Activated CD8-positive, alpha-beta memory T cell treated with anti-CD3 and anti-CD28 coated beads, Interleukin-2, amount 50 U/mL, for 4 hours (primary cell): Measurements from ENCODE around the gene SPAG4.

Experiments used
- DNase-seq: peaks from one replicate; pipeline ENCODE4 v3.0.0-alpha.2; 2020

The SPAG4 gene, protein sequence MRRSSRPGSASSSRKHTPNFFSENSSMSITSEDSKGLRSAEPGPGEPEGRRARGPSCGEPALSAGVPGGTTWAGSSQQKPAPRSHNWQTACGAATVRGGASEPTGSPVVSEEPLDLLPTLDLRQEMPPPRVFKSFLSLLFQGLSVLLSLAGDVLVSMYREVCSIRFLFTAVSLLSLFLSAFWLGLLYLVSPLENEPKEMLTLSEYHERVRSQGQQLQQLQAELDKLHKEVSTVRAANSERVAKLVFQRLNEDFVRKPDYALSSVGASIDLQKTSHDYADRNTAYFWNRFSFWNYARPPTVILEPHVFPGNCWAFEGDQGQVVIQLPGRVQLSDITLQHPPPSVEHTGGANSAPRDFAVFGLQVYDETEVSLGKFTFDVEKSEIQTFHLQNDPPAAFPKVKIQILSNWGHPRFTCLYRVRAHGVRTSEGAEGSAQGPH

DNA sequence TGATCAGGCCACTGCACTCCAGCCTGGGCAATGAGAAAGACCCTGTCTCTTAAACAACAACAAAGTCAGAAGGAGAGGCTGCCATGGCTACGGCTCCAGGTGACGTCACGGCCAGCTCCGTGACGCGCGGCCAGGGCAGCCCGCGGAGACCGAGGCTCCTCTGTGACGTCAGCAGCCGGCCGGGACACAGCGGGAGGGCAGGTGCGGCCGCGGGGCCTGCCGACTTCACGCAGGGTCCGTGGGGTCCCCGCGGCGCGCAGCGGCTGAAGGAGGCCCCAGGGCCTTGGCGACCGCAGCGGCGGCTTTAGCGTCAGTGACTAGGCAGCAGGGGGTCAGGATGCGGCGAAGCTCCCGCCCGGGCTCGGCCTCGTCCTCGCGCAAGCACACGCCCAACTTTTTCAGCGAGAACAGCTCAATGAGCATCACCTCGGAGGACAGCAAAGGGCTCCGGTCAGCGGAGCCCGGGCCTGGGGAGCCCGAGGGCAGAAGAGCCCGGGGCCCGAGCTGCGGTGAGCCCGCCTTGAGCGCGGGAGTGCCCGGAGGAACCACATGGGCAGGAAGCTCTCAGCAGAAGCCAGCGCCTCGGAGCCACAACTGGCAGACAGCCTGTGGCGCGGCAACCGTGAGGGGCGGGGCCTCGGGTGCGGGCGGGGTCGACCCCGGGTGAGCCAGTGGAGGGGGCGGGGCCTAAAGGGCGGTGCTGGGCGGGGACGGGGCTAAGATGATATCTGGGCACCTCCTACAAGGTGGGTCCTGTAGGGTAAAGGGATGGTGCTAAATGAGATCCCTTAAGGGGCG, at the start of gene SPAG4:
TSS of gene SPAG4 (plus strand) at position 163 of the 798 bp plus-strand sequence. CDS start at position 338, 175 bp downstream.
- DNase-seq = peak; percentile 100

DNA sequence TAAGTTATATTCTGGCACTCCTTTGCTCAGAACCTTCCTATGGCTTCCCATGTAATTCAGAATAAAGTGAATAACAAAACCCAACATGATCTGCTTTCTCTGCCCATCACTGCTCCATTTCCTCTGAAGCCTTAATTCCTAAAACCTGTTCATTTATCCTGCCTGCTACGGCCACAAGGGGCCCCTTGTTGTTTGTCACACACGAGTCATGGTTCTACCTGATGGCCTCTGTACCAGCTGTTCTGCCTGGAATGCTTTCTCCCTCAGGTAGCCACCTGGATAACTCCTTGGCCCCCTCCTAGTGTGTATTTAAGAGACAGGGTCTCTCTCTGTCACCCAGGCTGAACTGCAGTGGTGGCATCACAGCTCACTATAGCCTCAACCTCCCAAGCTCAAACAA, 47.0 kb upstream of the SPAG4 start:
- DNase-seq = no peak

DNA sequence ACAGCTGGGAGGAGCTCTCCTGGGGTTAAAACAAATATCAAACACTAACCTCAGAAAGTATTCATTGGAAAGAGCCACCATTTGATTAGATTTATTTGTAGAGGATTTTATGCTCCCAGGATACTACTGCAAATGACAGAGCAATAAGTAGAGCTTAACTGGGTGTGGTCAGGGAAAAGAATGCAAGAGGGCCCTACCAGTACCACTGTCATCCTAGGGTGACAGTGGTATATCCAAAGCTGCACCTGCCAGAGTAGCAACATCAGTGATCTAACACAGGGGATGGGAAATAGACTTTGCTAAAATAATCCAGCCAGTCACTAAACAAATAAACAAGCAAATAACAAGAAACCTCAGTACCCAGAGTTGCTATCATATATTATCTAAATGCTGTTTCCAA, 44.1 kb upstream of the SPAG4 start:
- no peak for DNase-seq

DNA sequence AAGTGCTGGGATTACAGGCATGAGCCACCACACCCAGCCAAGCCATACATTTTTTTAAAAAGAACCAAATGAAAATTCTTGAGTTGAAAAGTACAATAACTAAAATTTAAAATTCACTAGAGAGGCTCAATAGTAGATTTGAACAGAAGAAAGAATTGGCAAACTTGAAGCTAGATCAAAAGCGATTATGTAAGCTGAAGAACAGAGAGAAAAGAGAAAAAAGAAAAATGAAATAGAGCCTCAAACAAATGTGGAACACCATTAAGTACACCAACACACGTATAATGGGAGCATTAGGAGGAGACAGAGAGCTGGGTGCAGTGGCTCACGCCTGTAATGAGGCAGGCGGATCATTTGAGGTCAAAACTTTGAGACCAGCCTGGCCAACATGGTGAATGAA, 42.8 kb upstream of the SPAG4 start:
- no peak for DNase-seq

DNA sequence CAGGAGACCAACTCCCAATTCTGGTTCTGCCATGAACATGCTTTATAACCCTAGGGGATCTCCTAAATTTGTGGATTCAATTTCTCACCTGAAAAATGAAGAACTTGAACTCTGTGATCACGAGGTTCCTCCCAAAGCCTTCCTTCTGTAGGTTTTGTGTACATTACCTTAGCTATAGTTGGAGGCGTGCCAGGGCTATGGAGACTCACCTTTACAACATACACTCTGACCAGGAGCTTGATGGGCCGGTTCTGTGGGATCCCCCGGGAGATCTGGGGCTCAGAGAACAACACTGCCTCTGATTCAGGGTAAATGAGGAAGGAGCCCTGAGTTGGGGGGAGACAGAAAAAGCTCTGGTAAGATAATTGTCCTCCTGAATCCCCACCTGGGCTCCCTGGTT, 39.7 kb upstream of the SPAG4 start:
- no peak for DNase-seq

DNA sequence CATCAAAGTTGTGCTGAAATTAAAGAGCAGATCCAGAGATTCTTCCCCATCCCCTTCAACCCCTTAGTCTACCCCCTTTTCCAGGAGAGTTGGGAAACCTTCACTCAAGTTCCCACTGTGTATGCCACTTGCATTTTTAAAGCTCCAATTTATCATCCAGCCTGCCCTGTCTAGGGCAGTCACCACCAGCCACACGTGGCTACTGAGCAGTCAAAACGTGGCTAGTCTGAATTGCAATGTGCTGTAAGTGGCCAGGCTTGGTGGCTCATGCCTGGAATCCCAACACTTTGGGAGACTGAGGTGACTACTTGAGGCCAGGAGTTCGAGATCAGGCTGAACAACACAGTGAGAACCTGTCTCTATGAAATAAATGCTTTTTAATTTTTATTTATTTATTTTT, 38.8 kb upstream of the SPAG4 start:
- no peak for DNase-seq

DNA sequence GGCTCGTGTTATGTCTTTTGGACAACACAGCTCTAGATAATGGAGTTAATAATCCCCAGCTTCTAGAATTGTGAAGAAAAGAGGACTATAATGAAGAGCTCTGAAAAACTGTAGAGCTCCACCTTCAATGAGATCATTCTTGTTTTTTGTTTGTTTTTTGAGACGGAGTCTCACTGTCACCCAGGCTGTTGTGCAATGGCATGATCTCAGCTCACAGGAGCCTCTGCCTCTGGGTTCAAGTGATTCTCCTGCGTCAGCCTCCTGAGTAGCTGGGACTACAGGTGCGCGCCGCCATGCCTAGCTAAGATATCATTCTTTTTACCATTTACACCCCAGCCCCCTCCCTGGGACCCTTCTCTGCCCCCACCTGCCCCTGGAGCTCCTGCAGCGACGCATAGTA, 37.2 kb upstream of the SPAG4 start:
- no peak for DNase-seq

DNA sequence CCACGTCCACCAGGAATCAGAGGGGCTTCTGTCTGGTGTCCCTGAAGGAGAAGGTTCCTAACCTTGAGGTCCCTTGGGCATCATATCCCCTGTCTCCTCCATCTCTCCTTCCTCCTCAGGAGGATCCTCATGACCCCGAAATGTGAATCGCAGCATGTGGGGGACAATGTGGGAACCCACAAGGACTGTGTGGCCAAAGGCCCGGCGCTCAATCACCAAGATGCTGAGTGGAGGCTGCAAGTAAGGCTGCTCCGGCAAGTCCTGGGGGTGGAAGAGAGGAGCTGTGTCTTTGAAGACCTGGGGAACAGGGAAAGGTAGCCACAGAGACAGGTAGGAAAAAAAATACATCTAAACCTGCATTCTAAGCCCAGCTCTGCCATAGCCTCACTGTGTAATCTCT, 36.4 kb upstream of the SPAG4 start:
- DNase-seq = no peak

DNA sequence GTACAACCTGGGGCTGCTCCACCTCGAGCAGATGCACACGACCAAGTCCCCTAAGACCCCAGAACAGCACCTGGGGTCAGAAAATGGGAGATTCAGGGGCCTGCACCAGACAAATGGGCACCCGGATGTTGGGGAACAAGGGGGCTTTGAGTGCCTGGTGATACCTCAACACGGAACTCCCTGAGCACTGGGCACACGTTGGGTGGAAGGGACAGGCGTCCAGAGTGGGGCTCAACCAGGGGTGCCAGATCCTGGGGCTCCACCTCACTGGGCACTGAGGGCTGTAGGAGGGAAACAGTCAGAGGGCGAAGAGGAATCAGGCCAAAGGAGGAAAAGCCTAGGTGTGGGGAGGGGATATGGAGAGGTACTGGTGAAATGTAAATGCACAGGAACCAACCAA, 33.5 kb upstream of the SPAG4 start:
- no peak for DNase-seq

DNA sequence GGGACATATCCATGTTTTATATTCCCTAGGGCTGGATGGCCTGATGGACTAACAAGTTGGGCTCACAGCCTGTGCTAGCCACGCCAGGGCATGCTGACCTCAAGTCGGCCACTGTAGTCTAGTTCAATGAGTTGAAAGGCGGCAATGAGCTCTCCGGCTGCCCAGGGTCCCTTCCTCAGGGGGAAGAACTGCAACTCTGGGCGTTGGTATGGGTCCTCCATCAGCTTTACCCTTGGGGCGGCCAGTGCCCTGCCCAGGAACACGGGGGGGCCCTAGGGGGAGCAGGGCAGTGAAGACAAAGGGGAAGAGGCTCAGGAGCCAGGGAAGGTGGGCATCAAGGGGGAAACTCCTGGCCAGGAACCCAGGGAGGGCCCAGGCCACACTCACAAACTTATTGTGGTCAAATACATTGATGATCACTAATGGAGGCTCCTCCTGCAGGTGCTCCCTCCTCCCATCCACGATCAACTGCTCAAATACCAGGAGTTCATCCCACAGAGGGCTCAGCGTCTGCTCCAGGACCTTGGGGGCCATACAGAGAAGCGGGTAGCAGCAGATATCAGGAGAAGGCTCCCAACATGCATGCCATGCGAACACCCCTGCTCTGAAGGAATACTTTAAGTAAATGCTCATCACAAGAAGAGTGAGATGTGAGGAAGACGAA, 32.8 kb upstream of the SPAG4 start:
- no peak for DNase-seq

DNA sequence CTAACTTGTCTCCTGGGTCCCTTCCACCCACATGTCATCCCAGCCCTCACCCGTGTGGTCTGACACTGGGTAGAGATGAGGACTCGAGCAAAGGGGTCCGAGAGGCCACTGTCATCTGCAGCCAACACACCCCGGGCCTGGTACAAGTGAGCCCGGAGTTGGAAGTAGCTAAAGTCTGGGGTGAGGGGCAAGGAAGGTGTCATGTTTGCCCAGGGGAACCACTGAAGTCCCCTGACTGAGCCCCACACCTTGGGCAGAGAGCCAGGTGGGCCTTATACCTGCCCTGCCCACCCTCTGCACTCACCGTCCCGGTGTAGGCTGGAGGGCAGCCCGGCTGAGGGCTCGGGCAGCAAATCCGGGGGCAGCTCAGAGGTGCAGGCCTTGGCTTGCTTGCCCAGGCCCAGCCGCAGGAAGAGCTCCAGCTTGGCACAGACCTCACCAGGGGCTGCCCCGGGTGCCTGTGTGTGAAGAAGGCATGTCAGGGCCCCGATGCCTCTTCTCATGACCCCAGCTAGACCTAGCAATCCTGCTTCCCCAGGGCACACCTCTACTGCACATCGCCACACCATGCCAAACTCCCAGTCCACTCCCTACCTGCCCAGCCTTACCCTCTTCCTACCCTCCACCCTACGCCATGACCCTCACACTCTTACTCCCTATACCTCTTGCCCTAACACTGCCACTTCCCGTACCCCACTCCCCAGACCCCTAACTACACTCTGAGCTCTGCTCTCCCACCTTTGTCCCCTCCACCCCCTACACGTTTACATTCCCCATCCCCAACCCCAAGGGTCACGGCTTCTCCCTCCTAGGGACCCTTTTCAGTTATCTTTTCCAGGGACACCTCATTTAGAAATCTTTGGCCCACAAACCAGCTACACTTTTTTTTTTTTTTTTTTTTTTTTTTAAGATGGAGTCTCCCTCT, 31.7 kb upstream of the SPAG4 start:
- DNase-seq = no peak

DNA sequence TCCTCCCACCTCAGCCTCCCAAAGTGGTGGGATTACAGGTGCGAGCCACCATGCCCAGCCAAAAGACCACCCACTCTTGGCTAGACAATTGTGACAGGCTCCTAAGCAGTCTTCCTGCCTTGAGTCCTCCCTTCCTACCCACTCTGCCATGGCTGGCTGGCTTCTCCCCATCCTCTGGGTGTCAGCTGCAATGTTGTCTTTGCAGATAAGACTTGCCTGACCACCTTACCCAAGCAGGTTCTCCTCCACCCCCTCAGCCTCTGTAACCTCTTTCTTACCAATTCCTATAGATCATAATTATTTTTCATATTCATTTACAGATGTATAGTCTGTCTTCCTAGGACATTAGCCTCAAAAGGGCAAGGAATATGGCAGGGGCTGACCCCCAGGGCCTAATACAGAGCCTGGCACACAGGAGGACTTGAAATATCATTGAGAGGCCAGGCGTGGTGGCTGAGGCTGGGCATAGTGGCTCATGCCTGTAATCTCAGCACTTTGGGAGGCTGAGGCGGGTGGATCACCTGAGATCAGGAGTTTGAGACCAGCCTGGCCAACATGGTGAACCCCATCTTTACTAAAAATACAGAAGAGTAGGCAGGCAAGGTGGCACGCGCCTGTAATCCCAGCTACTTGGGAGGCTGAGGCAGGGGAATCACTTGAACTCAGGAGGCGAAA, 28.7 kb upstream of the SPAG4 start:
- no peak for DNase-seq

DNA sequence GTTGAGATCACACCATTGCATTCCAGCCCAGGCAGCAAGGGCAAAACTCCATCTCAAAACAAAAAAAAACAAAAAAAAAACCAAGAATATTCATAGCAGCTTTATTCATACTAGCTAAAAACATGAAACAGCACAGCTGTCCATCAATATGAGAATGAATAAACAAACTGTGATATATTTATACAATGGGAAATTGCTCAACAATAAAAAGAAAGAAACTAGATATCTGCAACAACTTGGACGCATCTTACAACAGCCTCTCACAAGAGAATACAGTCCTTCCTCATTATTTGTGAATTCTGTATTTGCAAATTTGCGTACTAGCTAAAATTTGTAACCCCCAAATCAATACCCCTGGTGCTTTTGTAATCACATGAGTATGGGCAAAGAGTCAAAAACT, 28.2 kb upstream of the SPAG4 start:
- no peak for DNase-seq

DNA sequence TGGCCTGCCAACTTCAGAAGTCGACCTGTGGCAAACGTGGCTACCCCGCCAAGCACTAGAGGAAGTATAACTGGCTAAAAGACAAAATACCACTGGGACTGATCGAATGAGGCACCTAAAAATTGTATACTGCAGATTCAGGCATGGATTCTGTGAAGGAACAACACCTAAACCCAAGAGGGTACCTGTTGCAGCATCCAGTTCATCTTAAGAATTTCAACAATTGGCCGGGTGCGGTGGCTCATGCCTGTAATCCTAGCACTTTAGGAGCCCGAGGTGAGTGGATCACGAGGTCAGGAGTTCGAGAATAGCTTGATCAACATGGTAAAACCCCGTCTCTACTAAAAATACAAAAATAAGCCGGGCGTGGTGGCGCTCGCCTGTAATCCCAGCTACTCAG, 27.2 kb upstream of the SPAG4 start:
- no peak for DNase-seq

DNA sequence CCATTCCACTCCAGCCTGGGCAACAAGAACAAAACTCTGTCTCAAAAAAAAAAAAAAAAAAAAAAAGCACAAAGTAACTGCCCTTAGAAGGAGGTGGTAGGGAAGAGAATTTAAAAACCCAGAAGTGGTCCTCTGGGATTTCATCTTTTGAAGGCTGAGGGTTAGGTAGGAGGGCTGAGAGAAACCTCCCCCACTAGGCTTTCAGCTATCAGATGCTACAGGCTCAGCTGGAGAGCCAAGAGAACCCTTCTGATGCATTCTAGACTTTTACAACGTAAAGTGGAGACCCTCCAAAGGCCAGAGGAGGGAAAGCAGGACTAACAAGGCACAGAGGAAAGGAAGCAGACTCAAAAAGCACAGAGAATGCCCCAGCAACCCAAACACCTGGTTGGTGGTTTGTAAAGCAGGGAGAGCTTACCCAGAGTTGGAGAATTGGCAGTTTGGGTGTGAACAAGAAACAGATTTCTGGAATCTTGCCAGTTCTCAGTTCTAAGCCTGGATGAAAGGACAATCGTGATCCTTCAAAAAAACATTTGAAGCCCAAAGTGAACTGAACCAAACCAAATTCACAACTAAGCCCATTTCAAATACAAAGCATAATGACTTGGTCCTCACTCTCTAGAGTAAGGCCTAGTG, 23.2 kb upstream of the SPAG4 start:
- no peak for DNase-seq

DNA sequence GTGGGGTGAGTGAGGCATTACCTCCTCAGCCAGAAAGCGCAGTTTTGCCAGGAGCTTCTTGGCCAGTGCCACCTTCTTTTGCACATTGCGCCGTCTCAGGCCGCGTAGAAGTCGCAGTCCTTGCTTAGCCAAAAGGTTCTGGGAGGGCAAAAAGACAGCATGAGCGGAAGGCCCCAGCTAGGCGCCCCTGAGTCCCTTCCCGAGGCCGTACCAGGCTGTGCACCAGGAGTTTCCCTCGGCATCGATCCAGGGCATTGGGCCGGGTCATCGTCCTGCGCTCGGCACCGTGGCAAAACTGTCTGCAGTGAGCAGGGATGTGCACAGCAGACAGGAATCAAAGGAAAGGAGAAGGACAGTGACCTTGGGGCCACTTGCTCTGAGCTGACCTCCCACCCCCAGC, 20.2 kb upstream of the SPAG4 start:
- DNase-seq = no peak

DNA sequence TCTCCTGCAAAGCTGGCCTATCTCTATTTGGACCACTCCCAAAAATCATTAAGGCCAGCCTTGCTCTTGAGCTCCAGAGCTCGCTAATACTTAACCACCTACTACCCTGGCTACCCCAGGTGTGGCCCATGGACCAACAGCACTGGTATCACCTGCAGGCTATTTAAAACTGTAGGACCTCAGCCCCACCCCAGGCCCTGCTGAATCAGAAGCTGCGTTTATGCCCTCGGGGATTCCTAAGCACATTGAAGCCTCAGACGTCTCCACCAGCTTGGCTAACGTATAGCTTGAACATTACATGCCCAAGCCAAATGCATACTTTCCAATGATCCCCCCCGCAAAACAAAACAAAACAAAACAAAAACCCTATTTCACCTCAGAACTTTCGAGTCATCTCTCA, 19.7 kb upstream of the SPAG4 start:
- no peak for DNase-seq

DNA sequence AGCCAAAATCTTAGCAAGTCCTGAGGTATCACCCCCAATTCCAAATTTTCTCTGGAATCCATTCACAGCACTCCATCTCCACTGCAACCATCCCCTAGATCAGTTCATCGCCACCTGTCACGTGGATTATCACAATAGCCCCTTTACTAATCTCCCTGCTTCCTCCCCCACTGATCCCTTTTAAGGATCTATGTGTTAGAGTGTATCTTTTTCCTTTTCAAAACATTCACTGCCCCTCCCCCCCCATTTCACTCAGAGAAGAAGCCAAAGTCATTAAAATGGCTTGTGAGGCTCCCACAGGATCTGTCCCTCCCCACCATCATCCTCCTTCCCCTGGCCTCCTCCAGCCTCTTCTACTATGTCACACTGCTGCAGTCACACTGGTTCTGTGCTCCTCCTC, 18.4 kb upstream of the SPAG4 start:
- no peak for DNase-seq

DNA sequence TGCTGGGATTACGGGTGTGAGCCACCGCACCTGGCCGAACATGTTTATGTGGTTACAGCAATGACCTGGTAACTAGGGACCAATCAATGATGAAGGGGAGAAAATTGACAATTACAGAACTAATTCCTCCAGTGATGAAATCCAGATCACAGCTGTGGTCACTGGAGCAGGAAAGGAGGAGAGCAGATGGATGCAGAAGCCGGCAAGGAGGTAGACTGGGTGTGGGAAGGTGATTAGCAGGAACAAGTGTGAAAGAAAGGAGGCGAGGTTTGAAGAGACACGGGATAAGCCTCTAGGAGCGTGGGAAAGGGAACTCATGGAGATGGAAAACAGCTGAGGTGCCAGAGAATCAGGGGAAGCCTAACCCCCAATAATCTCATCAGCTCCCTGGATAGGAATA, 17.2 kb upstream of the SPAG4 start:
- DNase-seq = no peak

DNA sequence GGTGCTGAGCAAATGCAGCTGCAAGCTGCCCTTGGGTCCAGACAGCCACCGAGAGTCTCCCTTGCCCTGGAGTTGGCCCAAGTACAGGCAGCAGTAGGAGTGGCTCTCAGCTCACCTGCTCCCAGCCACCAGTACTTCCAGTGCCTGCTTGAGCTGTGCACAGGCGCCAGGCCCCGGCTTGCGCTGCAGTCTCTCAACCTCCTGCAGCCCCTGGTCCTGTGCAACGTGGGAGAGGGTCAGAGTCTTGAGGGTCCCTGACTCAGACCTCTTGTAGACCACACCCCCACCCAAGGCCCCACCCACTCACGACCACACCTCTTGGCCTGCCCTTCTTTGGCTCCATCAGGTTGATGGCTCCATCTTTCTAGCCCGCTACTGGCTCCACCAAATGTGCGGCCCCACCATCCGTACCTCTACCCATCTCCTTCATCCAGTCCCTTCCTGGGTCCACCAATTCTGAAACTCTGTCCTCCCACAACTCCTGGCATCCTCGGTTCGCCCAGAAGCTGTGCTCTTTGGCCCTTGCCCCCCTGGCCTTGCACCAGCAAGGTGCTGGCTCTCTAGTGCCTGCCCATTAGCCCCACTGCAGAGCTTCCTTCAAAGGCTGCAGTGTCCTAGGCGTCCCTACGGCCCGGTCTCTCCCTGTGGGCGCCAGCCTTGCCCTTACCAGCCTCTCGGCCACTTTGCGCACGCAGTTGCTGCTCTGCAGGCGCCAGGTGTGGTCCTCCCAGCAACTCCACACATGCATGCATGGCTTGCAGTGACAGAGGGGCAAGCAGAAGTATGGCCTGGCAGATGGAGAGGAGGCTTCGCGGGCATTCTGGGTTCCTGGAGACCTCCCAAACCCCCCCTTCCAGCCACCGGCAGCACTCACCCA, 16.5 kb upstream of the SPAG4 start:
- no peak for DNase-seq

DNA sequence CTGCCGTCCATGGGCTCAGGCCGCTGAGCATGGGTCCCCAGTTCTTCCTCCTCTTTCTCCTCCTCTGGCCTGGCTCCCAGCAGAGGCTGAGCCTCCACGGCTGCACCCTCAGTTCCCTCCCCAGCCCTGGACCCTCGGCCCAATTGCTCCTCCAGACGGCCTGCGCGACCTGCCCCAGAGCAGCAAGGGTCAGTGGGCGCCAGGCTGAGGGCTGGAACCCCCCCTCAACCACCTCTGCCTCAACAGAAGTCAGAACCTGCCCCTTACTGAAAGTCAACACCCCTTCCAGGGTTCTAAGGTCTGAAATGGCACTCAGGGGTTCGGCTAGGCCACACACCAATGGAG, 15.9 kb upstream of the SPAG4 start:
- no peak for DNase-seq
